Ishikawa (cell line): Measurements from ENCODE around the gene FAM168A.

Experiments
- EP300 ChIP-seq: IDR thresholded peaks from 2 replicates; pipeline ENCODE4 v1.6.1; 2012; ENCODE audit warnings: borderline replicate concordance
- TCF12 ChIP-seq: IDR thresholded peaks from 2 replicates; pipeline ENCODE4 v1.6.1; 2012; ENCODE audit warnings: low read depth
- YY1 ChIP-seq: IDR thresholded peaks from 2 replicates; pipeline ENCODE4 v1.6.1; 2012; ENCODE audit warnings: low read depth
- ZBTB7A ChIP-seq: IDR thresholded peaks from 2 replicates; pipeline ENCODE4 v1.6.1; 2012; ENCODE audit warnings: low read depth
- TF ChIP-seq, protein P1 (sequence below): IDR thresholded peaks from 2 replicates; pipeline ENCODE4 v1.6.1; 2012; ENCODE audit warnings: low read depth, mild to moderate bottlenecking
- TF ChIP-seq, protein P2 (sequence below): IDR thresholded peaks from 2 replicates; pipeline ENCODE4 v1.6.1; 2012

DNA sequence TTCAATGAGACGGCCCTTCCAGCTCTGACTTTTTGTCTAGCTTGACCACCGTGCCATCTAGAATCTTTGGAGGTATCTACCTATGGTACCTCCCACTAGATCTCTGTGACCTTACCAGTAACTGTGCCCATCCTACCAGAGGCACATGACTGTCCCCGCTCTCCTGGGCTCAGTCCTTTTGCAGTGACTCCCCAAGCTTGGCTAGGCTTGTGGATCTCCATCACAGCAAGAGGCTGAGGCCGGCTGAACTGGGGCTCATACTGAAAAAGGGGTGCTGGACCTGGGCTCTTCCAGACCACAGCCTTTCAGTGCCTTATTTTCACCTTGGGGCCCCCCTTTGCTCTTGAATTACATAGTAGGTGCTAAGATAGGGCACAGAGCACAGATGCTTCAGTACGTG, 194.4 kb downstream of the FAM168A start:
- TF ChIP-seq, protein P1, sequence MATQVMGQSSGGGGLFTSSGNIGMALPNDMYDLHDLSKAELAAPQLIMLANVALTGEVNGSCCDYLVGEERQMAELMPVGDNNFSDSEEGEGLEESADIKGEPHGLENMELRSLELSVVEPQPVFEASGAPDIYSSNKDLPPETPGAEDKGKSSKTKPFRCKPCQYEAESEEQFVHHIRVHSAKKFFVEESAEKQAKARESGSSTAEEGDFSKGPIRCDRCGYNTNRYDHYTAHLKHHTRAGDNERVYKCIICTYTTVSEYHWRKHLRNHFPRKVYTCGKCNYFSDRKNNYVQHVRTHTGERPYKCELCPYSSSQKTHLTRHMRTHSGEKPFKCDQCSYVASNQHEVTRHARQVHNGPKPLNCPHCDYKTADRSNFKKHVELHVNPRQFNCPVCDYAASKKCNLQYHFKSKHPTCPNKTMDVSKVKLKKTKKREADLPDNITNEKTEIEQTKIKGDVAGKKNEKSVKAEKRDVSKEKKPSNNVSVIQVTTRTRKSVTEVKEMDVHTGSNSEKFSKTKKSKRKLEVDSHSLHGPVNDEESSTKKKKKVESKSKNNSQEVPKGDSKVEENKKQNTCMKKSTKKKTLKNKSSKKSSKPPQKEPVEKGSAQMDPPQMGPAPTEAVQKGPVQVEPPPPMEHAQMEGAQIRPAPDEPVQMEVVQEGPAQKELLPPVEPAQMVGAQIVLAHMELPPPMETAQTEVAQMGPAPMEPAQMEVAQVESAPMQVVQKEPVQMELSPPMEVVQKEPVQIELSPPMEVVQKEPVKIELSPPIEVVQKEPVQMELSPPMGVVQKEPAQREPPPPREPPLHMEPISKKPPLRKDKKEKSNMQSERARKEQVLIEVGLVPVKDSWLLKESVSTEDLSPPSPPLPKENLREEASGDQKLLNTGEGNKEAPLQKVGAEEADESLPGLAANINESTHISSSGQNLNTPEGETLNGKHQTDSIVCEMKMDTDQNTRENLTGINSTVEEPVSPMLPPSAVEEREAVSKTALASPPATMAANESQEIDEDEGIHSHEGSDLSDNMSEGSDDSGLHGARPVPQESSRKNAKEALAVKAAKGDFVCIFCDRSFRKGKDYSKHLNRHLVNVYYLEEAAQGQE: no peak
- no peak for TF ChIP-seq YY1
- TF ChIP-seq EP300: no peak
- TF ChIP-seq, protein P2, sequence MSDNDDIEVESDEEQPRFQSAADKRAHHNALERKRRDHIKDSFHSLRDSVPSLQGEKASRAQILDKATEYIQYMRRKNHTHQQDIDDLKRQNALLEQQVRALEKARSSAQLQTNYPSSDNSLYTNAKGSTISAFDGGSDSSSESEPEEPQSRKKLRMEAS: no peak
- TF ChIP-seq TCF12: no peak
- TF ChIP-seq ZBTB7A: no peak
